ENCODE results near the gene BLVRB. TPM values are rescaled to one million over a fixed set of nuclear protein-coding genes. Genes with fewer than 3 reads are reported as not detected.

BLVRB gene
- total RNA-seq, 1 experiment from 2014 or later, result 44.0 TPM

DNA sequence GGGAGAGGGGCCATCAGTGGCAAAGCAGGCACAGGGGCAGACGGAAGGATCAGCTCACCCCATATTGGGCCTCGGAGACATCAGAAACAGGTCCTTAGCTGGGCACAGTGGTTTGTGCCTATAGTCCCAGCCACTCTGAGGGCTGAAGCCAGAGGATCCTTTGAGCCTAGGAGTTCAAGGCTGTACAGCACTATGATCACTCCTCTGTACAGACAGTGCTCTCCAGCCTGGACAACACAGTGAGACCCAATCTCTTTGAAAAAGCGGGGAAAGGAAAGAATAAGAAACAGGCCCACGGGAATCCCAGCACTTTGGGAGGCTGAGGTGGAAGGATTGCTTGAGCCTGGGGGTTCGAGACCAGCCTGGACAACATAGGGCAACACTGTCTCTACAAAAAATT lies 45.8 kb downstream of the BLVRB start:
- TF ChIP-seq, protein P1, sequence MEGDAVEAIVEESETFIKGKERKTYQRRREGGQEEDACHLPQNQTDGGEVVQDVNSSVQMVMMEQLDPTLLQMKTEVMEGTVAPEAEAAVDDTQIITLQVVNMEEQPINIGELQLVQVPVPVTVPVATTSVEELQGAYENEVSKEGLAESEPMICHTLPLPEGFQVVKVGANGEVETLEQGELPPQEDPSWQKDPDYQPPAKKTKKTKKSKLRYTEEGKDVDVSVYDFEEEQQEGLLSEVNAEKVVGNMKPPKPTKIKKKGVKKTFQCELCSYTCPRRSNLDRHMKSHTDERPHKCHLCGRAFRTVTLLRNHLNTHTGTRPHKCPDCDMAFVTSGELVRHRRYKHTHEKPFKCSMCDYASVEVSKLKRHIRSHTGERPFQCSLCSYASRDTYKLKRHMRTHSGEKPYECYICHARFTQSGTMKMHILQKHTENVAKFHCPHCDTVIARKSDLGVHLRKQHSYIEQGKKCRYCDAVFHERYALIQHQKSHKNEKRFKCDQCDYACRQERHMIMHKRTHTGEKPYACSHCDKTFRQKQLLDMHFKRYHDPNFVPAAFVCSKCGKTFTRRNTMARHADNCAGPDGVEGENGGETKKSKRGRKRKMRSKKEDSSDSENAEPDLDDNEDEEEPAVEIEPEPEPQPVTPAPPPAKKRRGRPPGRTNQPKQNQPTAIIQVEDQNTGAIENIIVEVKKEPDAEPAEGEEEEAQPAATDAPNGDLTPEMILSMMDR (IDR thresholded peaks at IDR 0.05; ENCODE audit: unreplicated experiment), result no peak
- DNase-seq (ENCODE audit: unreplicated experiment), result no peak
- BruUV-seq (replicated peaks), result no TSS peak
- ChIA-PET POLR2A (interaction anchor here (1.1 to 5.5 kb wide), 7 partner anchors 14 to 184 kb away, joined by 3 to 125 read pairs (median 20); partner anchors contain the start of genes BLVRB and SERTAD3), CTCF (interaction anchor here (0.7 to 3.2 kb wide), 16 partner anchors 8 to 214 kb away, joined by 3 to 18 read pairs (median 7); partner anchors contain the start of genes BLVRB, LTBP4 and SERTAD3)
- Mint-ChIP-seq H3K9me3 (ENCODE audit: unreplicated experiment) (no peaks in the 10 kb centered on the region), H3K27ac (ENCODE audit: low read depth, unreplicated experiment) (no peak overlapping the region), H3K4me3 (ENCODE audit: unreplicated experiment) (peak overlapping the region; percentile 30), H3K36me3 (ENCODE audit: insufficient read depth, unreplicated experiment) (peaks cover 16% of the 10 kb centered on the region), H3K4me1 (ENCODE audit: insufficient read depth, unreplicated experiment) (peaks cover 10% of the 10 kb centered on the region), H3K27me3 (ENCODE audit: insufficient read depth, unreplicated experiment) (no peaks in the 10 kb centered on the region)
- intact Hi-C loops (cut with micrococcal nuclease), result loop anchor here (1.0 to 2.0 kb wide), 4 partner anchors 24 to 114 kb away; no protein-coding TSS in a partner anchor

- H3K27ac Mint-ChIP-seq (ENCODE audit: low read depth, unreplicated experiment), result peak overlapping the region; percentile 29
- peaks cover 12% of the 10 kb centered on the region for H3K4me1 Mint-ChIP-seq (ENCODE audit: insufficient read depth, unreplicated experiment)
Measured at GRCh38 chr19:40419066-40419612, 46.4 kb downstream of the BLVRB start.

GRCh38 chr19:40418040-40418439 lies 47.5 kb downstream of the BLVRB start:
- H3K36me3 Mint-ChIP-seq (ENCODE audit: insufficient read depth, unreplicated experiment), result peaks cover 16% of the 10 kb centered on the region
- TF ChIP-seq, protein P1 (IDR thresholded peaks at IDR 0.05; ENCODE audit: unreplicated experiment), result no peak
- intact Hi-C loops (cut with micrococcal nuclease), result no loop called here
- no peaks in the 10 kb centered on the region for H3K9me3 Mint-ChIP-seq (ENCODE audit: unreplicated experiment)
- H3K27ac Mint-ChIP-seq (ENCODE audit: low read depth, unreplicated experiment), result no peak overlapping the region
- ChIA-PET CTCF (interaction anchor here (0.5 kb wide), 1 partner anchor 13 kb away, joined by 3 read pairs; no protein-coding TSS in a partner anchor), POLR2A (interaction anchor here (0.5 to 1.5 kb wide), 2 partner anchors 15 to 22 kb away, joined by 3 to 5 read pairs; no protein-coding TSS in a partner anchor)
- DNase-seq (ENCODE audit: unreplicated experiment), result no peak
- BruUV-seq (replicated peaks), result no TSS peak
- peaks cover 12% of the 10 kb centered on the region for H3K4me1 Mint-ChIP-seq (ENCODE audit: insufficient read depth, unreplicated experiment)
- H3K27me3 Mint-ChIP-seq (ENCODE audit: insufficient read depth, unreplicated experiment), result no peaks in the 10 kb centered on the region
- H3K4me3 Mint-ChIP-seq (ENCODE audit: unreplicated experiment), result no peak overlapping the region

More at GRCh38 chr19:40419066-40419612, 46.4 kb downstream of the BLVRB start:
- no peaks in the 10 kb centered on the region for H3K9me3 Mint-ChIP-seq (ENCODE audit: unreplicated experiment)
- CTCF ChIA-PET, result interaction anchor here (0.6 to 2.6 kb wide), 5 partner anchors 10 to 121 kb away, joined by 3 to 9 read pairs (median 3); no protein-coding TSS in a partner anchor
- intact Hi-C loops (cut with micrococcal nuclease), result no loop called here
- no peak overlapping the region for H3K4me3 Mint-ChIP-seq (ENCODE audit: unreplicated experiment)
- no peak for DNase-seq (ENCODE audit: unreplicated experiment)
- no peaks in the 10 kb centered on the region for H3K27me3 Mint-ChIP-seq (ENCODE audit: insufficient read depth, unreplicated experiment)
- H3K36me3 Mint-ChIP-seq (ENCODE audit: insufficient read depth, unreplicated experiment), result peaks cover 16% of the 10 kb centered on the region
- TF ChIP-seq, protein P1 (IDR thresholded peaks at IDR 0.05; ENCODE audit: unreplicated experiment), result no peak
- BruUV-seq (replicated peaks), result no TSS peak
- POLR2A ChIA-PET, result interaction anchor here (1.5 kb wide), 1 partner anchor 16 kb away, joined by 5 read pairs; no protein-coding TSS in a partner anchor

- Mint-ChIP-seq H3K27ac (ENCODE audit: low read depth, unreplicated experiment) (peak overlapping the region; percentile 49), H3K9me3 (ENCODE audit: unreplicated experiment) (no peaks in the 10 kb centered on the region), H3K4me3 (ENCODE audit: unreplicated experiment) (no peak overlapping the region), H3K27me3 (ENCODE audit: insufficient read depth, unreplicated experiment) (no peaks in the 10 kb centered on the region), H3K36me3 (ENCODE audit: insufficient read depth, unreplicated experiment) (peaks cover 14% of the 10 kb centered on the region), H3K4me1 (ENCODE audit: insufficient read depth, unreplicated experiment) (peaks cover 12% of the 10 kb centered on the region)
- ChIA-PET CTCF (interaction anchor here (0.9 to 1.7 kb wide), 2 partner anchors 8 to 15 kb away, joined by 7 read pairs; partner anchors contain the start of gene SERTAD1), POLR2A (interaction anchor here (0.7 to 1.3 kb wide), 2 partner anchors 9 to 63 kb away, joined by 3 to 5 read pairs; no protein-coding TSS in a partner anchor)
- TF ChIP-seq, protein P1 (IDR thresholded peaks at IDR 0.05; ENCODE audit: unreplicated experiment), result no peak
- no peak for DNase-seq (ENCODE audit: unreplicated experiment)
- BruUV-seq (replicated peaks), result no TSS peak
- intact Hi-C loops (cut with micrococcal nuclease), result no loop called here
Measured at GRCh38 chr19:40417643-40417981, 47.9 kb downstream of the BLVRB start.
